RPMI8226 (cell line): ENCODE measurements around the gene STRIP2.
"Not testable (repeated sequence)": the region's sequence is repeated elsewhere in the genome, so short reads cannot be mapped to it uniquely, and the experiment has no call there.

Experiments
- DNase-seq: peaks from one replicate; pipeline ENCODE4 v3.0.0-alpha.2; 2015

The STRIP2 gene

DNA sequence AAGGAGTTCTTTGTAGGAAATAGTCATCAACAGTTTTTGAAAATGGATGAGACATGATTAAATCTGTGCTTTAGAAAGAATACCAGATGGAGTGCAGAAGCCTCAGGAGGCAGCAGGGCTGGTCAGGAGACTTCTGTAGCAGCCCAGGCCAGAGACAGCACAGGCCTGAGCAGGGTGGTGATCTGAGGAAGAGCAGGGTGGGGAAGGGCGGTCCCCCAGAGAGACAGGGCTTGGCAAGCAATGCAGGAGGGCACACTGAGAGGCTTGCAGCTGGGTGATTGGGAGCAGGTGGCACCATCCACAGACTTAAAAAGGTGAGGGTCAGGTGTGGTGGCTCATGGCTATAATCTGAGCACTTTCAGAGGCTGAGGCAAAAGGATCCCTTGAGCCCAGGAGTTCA lies 63.8 kb downstream of the STRIP2 start:
- DNase-seq = no peak

DNA sequence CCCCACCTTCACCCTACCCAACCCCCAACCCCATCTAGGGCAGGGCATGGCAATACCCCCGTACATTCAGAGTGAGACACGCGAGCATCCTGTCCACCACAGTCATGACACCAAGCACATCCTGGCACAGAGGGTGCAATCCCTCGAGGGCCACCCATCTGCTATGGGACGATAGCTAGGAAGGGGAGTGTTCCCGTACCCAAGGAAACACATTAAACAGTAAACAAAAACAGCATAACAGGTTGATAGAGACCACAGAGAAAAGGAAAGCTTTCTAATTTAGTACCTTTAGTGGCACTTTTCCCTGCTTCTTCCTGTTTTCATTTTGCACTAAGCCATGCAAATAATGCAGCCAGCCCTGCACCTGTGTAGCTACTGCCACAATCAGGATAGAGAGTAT lies 65.8 kb downstream of the STRIP2 start:
- DNase-seq = no peak

DNA sequence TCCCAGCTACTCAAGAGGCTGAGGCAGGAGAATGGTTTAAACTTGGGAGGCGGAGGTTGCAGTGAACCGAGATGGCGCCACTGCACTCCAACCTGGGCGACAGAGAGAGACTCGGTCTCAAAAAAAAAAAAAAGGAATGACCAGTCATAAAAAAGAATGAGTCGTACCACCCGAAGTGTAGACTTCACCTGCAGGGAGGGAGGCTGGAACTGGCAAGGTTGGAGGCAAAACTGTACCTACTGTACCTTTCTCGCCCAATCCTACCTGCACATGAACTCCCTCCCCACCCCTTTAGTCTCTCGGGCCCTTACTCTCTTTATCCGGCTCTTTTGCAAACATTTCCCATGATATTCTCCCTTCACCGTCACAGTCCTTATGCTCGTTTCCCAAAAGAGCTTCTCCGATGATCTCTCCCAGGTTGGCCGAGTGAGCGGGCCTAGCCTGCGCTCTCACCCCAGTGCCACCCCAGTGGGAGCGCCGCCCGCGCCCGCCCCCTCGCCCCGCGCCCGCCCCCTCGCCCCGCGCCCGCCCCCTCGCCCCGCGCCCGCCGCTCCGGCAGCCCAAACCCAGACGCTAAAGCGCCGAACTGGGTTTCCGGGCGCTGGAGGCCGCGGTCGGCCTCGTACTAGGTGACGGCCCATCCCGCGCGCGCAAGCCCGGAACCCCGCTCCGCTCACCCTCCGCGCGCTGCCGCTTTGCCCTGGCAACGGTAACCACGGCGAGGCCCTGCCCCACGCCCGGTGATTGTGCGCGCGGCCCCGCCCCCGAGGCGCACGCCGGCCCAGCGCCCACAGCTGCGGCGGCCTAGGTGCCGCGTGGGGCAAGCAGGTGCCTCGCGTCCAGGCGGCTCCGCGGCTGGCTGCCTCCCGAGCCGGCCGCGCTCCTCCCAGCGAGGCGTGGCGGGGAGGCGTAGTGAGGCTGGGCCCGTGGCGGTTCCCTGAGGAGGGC lies 67.8 kb downstream of the STRIP2 start, which contains the start of gene SMKR1:
TSS of gene SMKR1 (plus strand) at position 772 of the 948 bp plus-strand sequence. CDS start 294 bp downstream, outside the sequence.
- DNase-seq = peak; percentile 89

DNA sequence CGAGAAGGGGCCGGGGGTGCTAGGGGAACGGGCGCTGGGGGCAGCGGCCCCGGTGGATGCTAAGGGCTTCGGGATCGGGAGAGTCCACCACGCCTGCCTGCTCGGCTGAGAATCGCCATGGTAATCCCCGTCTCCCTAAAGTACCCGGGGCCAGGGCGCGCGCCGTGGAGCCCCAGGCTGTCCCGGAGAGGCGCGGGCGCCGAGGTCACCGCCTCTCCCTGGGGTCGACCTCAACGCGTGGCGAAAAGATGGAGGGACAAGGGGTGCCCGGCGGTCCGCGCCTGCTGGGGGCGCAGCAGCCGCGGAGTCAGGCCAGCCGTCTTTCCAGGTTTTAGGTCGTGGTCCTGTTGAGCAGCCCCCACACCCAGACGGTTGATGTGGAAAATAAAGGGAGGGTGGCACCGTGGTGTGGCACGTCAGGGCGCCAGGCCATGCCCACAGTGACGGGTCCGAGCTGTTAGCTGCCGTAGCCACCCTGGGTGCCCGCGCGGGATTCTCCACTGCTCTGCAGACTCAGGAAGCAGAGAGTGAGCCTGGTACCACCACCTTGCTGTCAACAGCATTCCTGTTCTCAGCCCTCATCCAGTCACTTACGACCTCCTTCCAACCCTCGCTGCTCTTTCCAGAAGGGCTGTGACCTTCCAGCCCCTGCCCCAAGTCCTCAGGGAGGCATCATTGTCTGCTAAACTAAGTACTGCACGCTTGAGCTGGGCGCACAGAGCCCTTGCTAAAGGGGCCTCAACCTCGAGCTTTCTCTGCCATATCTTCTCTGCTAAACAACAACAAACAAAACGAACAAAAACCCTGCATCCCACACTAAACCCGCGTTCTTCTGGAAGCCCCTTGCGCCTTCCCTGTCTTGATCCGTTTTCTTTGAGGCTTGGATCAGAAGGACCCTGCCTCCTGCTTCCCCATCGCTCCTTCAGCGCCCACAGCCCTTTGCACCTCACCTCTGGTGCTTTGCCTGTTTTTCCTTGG lies 68.8 kb downstream of the STRIP2 start:
- no peak for DNase-seq

DNA sequence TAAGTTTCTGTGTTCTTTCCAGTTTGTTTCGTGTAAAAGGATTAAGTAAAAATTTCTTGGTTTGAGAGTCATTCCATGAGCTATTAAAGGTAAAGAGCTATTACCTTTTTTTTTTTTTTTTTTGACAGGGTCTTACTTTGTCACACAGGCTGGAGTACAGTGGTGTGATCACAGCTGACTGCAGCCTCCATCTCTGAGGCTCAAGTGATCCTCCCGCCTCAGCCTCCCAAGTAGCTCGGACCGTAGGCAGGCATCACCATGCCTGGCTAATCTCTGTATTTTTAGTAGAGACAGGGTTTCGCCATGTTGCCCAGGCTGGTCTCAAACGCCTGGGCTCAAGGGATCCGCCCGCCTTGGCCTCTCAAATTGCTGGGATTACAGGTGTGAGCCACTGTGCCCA lies 69.5 kb downstream of the STRIP2 start:
- DNase-seq = no peak

DNA sequence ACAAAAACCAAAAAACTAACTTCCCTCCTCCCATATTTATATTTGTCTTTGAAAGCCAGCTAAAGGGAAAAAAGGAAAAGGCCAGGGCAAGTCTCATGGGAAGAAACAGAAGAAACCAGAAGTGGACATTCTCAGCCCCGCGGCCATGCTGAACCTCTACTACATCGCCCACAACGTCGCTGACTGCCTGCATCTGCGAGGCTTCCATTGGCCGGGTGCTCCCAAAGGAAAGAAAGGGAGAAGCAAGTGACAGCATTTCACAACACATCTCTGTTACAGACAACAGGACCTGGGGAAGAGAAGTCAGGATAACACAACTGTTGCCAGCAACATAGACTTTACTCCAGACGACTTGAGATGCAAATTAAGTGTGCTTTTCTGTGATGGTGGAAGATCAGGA lies 78.0 kb downstream of the STRIP2 start:
- DNase-seq = no peak

DNA sequence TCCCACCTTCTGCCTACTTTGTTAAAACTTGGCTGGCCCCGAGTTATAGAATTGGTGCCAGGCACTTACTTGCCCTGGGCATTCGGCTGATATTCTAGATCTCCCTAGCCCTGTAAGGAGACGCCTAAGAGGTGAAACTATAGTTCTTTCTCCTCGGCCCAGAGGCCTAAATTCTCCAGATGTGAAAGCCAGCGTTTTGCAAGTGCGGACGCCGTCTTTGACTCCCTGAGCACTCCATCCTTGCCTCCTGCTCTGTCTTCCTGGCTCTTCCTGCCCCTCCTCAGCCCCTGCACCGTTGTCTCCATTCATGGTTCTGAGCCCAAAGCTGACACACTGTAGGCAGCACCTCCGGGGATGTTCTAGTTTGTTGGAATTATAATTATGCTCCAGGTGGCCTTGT lies 79.3 kb downstream of the STRIP2 start:
- DNase-seq = no peak

DNA sequence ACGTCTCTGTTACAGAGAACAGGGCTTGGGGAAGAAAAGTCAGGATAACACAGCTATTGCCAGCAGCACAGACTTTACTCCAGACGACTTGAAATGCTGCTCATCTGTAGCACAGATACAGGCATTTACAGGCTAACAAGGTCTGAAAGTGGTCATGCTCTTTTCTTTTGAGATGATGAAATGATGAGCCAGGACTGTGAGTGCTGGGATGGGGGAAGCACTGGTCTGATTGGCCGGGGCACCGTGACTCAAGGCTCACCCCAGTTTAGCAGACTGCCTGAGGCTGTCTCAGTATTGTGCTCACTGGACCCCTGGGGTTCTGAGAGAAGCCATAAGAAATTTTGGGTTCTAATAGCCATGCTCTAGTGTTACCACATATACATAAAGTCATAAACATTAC lies 80.5 kb downstream of the STRIP2 start:
- DNase-seq = no peak

DNA sequence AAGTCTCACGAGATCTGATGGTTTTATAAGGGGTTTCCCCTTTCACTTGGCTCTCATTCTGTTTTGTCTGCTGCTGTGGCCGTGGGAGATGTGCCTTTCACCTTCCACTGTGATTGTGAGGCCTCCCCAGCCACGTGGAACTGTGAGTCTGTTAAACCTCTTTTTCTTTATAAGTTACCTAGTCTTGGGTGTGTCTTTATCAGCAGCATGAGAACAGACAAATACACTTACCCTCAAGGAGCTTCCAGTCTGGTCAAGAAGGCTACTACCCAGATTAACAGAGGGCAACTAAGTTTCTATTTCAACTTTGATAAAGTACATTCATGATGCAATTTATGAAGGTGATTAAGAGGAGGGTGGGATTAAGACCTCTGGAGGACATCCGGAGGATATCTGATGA lies 81.1 kb downstream of the STRIP2 start:
- no peak for DNase-seq

DNA sequence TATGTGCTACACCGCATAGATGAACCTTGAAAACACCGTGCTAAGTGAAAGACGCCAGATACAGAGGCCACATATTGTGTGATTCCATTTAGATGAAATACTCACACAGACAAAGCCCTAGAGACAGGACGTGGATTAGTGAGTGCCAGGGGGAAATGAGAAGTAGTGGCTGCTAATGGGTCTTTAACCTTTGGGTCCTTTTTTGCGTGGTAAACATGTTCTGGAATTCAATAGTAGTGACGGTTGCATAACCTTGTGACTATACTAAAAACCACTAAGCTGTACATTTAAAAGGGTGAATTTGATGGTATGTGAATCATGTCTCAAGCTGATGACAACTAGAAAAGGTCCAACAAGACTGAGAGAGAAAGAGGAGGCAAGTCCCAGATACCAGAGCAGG lies 83.7 kb downstream of the STRIP2 start:
- DNase-seq = no peak

DNA sequence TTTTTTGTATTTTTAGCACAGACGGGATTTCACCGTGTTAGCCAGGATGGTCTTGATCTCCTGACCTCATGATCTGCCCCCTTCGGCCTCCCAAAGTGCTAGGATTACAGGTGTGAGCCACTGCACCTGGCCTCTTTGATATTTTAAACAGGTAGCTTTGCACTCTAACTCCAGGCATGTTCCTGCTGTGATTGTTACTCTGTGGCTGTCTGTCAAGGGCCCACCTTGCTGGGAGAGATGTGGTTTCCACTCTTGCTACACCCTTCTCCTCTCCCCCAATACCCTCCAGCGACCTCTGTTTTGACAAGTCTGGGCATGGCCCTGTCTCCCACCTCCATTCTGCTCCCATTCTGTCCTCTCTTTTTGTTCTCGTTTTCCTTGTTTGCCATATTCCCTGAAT lies 85.2 kb downstream of the STRIP2 start:
- DNase-seq = no peak

DNA sequence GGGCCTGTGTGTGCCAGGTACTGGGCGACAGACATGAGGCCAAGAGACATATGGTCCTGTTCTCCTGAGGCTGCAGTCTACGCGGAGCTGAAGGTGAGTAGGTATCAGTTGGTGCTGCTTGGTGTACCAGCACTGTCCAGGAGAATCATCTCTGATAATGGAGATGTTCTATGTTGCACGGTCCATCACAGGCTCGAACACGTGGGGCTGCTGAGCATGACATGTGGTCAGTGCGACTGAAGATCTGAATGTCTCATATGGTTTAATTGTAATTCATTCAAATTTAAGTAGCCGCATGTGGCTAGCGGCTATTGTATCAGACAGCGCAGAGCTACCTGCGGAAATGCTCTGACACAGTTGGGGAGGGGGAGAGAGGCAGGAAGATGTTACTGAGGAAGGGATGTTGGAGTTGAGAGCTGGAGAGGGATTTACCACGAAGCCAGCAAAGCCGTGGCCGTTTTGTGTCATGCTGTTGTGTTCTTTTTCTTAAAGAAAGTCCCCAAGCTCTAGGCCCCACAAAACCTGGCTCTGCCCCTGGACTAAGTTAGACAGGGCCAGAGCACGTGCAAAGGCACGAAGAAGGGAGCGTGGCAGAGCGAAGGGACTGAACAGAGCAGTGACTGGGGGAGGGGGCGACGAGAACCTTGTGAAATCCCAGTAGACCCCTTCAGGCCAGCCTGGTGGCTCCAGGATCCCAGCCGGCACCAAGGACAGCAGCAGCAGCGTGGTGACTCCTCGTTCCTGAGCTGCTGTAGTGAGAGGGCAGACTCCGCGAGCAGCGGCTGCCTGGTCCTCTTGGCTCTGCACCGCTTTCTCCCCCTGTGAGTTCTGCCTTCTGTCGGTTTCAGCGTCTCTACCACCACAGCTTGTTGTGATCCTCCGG lies 88.1 kb downstream of the STRIP2 start:
- DNase-seq = no peak

DNA sequence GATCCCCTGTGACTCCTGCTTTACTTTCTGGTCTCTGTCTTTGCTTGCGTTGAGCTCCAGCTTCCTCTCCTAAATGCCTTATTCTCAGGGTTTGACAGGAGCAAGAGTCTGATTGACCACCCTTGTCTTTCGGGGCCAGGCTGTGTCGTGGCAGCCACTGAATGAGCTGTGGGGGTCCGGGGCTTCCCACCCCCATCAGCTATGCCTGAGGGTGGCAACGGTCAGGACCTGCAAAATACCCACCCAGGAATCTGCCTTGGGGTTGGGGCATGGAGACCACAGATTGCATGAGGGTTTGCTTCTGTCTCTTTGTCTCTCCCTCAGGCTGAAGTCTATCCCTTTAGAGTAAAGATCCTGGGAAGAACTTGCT lies 88.7 kb downstream of the STRIP2 start:
- no peak for DNase-seq

DNA sequence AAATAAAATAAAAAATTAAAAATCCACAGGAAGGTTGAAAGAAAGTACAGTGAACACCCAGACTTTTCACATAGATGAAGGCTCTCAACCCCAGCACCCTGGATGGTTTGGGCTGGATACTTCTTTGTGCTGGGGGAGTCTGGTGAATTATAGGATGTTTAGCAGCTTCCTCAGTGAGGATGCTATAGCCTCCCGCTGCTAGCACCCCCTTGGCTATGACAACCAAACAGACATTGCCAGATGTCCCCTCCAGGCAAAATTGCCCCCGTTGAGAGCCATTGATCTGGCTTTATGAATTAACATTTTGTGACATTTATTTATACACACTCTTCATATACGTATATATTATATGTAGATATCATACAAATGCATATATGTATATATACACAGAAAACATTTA lies 89.7 kb downstream of the STRIP2 start:
- no peak for DNase-seq

DNA sequence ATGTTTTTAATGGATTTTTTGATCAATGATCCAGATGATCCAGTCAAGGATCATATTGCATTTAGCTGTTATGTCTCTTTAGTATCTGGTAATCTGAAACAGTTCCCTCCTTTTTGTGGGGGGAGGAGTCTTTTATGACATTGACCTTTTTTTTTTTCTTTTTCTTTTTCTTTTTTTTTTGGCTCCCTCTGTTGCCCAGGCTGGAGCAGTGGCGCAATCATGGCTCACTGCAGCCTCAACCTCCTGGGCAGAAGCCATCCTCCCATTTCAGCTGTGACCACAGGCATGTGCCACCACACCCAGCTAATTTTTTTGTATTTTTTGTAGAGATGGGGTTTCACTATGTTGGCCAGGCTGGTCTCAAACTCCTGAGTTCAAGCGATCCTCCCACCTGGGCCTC lies 90.2 kb downstream of the STRIP2 start:
- DNase-seq = peak; percentile 73

DNA sequence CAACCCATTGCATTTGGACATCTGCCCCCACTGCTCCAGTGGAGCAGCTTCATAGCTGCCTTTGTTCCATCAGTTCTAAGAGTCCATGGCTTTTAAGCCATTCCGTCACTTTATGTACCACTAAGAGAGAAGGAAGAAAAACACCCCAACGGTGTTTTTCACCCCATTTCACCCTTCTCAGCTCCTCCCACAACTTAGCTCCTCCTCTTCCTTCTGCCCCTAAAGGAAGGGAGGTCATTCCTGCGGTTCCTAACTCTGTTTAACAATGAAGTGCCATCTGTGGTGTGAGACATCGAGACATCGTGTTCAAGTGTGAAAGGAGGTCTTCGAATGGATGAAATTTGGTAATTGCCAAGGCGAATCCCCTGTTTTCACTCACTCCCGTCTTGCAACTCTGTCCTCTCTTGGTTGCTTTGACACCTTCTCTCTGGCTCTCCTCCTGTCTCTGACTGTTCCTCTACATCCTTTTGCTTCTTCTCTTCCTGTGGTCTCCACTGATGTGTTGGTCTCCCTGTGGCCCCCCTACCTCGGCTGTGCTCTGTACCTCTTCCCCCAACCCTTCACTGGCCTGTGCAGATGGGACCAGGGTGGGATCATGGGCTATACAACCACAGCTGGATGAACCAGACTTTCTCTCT lies 91.1 kb downstream of the STRIP2 start:
- DNase-seq = no peak

DNA sequence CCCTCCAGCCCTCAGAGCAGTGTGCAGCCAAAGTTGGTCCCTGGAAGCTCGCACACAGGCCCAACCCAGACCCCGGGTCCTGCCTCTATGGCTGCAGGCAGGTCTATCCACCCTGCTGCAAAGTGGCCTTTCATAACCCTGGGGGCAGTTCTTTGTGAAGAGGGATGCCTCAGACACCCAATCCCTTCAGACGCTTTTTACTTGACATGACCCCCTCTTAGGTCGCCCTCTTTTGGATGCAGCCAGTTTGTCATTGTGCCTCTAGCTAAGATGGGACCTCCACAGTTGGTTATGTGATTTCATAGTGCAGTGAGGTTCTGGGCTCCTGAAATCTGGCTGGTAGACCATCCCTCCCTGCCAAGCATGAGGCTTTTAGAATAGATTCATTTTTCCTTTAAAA lies 95.4 kb downstream of the STRIP2 start:
- DNase-seq = no peak

DNA sequence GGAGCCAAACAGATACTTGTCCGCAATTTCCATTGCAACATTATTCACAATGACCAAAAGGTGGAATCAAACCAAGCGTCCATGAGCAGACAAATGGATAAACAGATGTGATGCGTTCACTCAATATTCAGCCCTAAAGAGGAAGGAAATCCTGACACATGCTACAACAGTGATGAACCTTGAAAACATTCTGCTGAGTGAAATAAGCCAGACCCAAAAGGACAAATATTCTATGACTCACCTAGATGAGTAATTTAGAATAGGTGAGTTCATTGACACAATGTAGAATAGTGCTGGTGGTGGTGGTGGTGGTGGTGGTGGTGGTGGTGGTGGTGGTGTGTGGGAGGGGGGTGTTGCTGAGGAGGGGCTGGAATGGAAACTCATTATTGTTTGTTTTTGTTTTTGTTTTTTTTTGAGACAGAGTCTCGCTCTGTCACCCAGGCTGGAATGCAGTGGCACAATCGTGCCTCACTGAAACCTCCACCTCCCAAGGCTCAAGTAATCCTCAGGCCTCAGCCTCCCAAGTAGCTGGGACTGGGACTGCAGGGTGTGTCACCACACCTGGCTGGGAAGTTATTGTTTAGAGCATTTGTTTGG lies 96.7 kb downstream of the STRIP2 start:
- DNase-seq = no peak

DNA sequence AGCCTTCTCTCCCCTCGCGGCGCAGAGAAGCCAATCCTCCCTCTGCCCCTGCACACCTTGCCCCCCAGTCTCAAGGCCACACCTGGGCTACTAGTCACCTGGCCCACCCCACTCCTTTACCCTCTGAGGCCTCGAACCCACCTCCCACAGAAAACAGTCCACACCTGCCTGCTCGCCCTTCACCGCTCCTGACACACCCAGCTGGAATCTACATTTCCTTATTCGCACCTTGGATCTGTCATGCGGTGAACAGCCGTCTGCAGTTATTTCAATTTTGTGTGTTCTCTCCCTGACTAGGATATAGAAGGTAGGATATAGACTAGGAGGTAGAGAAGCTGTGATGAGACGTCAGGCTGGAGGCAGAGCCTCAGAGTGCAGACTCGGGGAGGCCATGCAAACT lies 97.5 kb downstream of the STRIP2 start:
- DNase-seq = no peak

DNA sequence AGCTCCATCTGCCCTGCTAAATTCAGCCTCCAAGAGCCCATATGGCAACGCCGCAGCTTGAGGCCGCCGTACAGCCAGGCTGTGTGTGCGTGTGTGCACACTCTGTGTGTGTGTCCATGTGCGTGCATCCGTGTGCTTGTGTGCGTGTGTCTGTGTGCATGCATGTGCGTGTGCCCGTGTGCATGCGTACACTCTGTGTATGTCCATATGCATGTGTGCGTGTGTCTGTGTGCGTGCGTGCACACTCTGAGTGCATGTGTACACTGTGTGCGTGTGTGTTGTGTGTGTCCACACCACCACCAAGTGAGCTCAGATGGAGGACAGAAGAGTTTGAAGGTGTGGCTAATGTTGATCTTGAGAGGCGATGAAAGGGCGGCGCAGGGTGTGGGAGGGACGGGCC lies 98.1 kb downstream of the STRIP2 start:
- DNase-seq = no peak

DNA sequence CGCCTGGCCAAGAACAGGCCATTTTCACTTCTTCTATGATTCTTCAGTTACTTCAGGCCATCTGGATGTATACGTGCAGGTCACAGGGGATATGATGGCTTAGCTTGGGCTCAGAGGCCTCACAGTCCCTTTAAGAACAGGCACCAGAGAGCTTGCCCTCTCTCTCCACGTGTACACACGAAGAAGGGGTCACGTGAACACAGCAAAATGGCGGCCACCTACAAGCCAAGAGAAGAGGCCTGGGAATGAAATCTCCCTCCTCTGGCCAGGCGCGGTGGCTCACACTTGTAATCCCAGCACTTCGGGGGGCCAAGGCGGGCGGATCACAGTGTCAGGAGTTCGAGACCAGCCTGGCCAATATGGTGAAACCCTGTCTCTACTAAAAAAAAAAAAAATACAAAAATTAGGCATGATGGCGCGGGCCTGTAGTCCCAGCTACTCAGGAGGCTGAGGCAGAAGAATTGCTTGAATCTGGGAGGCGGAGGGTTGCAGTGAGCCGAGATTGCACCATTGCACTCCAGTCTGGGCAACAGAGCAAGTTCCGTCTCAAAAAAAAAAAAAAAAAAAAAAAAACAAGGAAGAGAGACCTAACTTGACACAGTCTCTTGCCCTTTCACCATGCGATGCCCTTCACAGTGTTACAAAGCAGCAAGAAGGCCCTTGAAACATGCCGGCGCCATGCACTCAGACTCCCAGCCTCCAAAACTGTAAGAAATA lies 100.5 kb downstream of the STRIP2 start:
- DNase-seq = not testable (repeated sequence)
